Heart right ventricle (tissue), 16 donors: ENCODE results near the gene SPEF2. TPM values are rescaled to one million over a fixed set of nuclear protein-coding genes. Genes with fewer than 3 reads are reported as not detected.
"Not testable (repeated sequence)": the region's sequence is repeated elsewhere in the genome, so short reads cannot be mapped to it uniquely, and the experiment has no call there.

ENCODE experiments used
- ATAC-seq, 8 donors: fragments of 200-7000 bp; cut with Tn5 transposase; one replicate each; pipeline ENCODE4 v1.9.1; 2020; ENCODE audit warnings: mild to moderate bottlenecking in 8 of 8, moderate library complexity in 8 of 8, moderate number of reproducible peaks in 1 of 8
- DNase-seq, 2 donors: peaks; one replicate each; pipeline ENCODE4 v3.0.0-alpha.2; 2020
- H3K27ac ChIP-seq, 10 donors: fragments of 200-600 bp; sonication (generic) in 2 of 10; one replicate each; pipeline versions ENCODE4 v1.5.0 to v1.8.0; 2020 to 2022; ENCODE audit warnings: mild to moderate bottlenecking in 3 of 10
- H3K27me3 ChIP-seq, 7 donors: fragments of 200-600 bp; one replicate each; pipeline ENCODE4 v1.8.0; 2021 to 2022; ENCODE audit warnings: mild to moderate bottlenecking in 2 of 7
- H3K36me3 ChIP-seq, 9 donors: fragments of 200-600 bp; sonication (generic) in 1 of 9; one replicate each; pipeline versions ENCODE4 v1.5.0 to v1.8.0; 2020 to 2022; ENCODE audit warnings: mild to moderate bottlenecking in 2 of 9
- H3K4me1 ChIP-seq, 9 donors: fragments of 200-600 bp; sonication (generic) in 1 of 9; one replicate each; pipeline versions ENCODE4 v1.5.0 to v1.8.0; 2020 to 2022; ENCODE audit warnings: mild to moderate bottlenecking in 4 of 9
- H3K4me3 ChIP-seq, 10 donors: fragments of 200-600 bp; sonication (generic) in 2 of 10; one replicate each; pipeline versions ENCODE4 v1.5.0 to v1.8.0; 2020 to 2022; ENCODE audit warnings: mild to moderate bottlenecking in 7 of 10, moderate library complexity in 2 of 10
- H3K9me3 ChIP-seq, 11 donors: fragments of 200-600 bp in 10 of 11; sonication (generic) in 2 of 11; one replicate each; pipeline versions ENCODE4 v1.5.0 to v1.8.0; 2013 to 2022; ENCODE audit warnings: mild to moderate bottlenecking in 2 of 11, control low read depth in 1 of 11, moderate library complexity in 1 of 11
- WGBS, 2 donors: extraction: QIAGEN DNeasy Blood & Tissue Kit; methylation state at CpG; one replicate each; pipeline ENCODE4 v1.1.7; 2013; ENCODE audit warnings: inconsistent platforms in 1 of 2; 5-methylcytosine and 5-hydroxymethylcytosine counted together
- intact Hi-C, 10 donors: fragments of 100-400 bp; cut with DNase I; formaldehyde crosslinking; loops; one replicate each; pipeline versions ENCODE4 v1.11.1 to v1.14.2; 2022
- polyA plus RNA-seq, 2 donors: library from polyadenylated mRNA; stranded (reverse); fragments of 200-250 nt; gene quantifications; one replicate each; pipeline ENCODE4 v1.2.3, GENCODE V29; 2013
- total RNA-seq, 10 donors: library from RNA; stranded (reverse); fragmentation: NEBNext Ultra II Directional in 3 of 10; extraction: Animal tissue kit (Norgen Biotek cat#: 25700) in 3 of 10; gene quantifications; one replicate each; pipeline versions ENCODE4 v1.2.1 to v1.2.4, GENCODE V29; 2021 to 2023
- TF ChIP-seq, protein P1 (sequence below), 9 donors: fragments of 200-600 bp; sonication (generic) in 2 of 9; IDR thresholded peaks; one replicate each; pipeline versions ENCODE4 v1.5.0 to v1.8.0; 2021 to 2022; ENCODE audit warnings: antibody characterized with exemption in 9 of 9, mild to moderate bottlenecking in 5 of 9, moderate library complexity in 1 of 9
- donor health status: Arrhythmogenic right ventricular cardiomyopathy.
- donor health status: ischemic (EF 13 %, LVEDD 7.1; RV severe dilation, severe dysfunction).
- donor health status: healthy with polysubstance abuse.
- donor health status: DM: no; HTN: yes; CAD: no.
- donor health status: DM: no; HTN: no; CAD: no.
- donor health status: ischemic (EF 25% LVEDD 6.9; RV normal size, moderate dysfunction).
- donor health status: ischemic (EF 25% LVEDD 5.7; RV mildly dilated, moderate dysfunction).
- donor health status: healthy.
- donor health status: DM: yes; HTN: yes; CAD: no.
- donor health status: Ischemic cardiomyopathy.
- donor health status: ischemic (EF 35%, LVEDD 5.7; RV mildly dilated, moderate dysfunction).
- donor health status: nonischemic (EF 11% LVEDD 7.7; RV severe dilation, severe dysfunction).
- donor health status: DM: yes; HTN: yes; CAD: no.
- donor health status: PGD.
- donor health status: ischemic (EF 29% LVEDD 5.4; RV normal size, mild dysfunction).
- donor health status: nonischemic (EF 23%, LVEDD 6.1; RV moderate dilation, normal function).

Gene SPEF2
- total and polyA plus RNA-seq, 12 donors = 0.42 to 3.2 (median 1.7) TPM

DNA sequence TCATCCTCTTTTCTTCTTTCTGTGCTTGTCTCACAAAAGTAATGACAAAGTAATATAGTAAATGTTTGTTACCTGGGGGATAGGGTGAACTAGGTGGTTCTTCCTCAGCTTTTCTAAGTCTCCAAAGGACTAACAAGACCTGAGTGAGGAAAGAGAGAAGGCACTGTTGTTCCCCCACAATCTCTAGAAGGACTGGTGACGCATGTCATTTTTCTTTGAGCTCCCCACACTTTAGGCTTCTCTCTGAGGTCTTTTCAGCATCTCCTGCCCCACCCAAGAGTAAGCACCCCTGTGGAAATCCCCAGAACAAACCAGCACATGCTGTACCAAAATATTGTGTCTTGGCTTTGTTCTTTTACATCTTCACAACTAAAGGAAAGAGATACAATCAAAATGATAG is 236.6 kb downstream of the SPEF2 start:
- no peaks in the 10 kb centered on the region for H3K9me3 ChIP-seq
- intact Hi-C loops = no loop called here
- H3K27ac ChIP-seq = peak overlapping the region in 4 of 10 donors; percentile 8 to 78 (median 22)
- DNase-seq (no peak), ATAC-seq (peak in 2 of 8 donors; percentile 51 to 83)
- TF ChIP-seq, protein P1, sequence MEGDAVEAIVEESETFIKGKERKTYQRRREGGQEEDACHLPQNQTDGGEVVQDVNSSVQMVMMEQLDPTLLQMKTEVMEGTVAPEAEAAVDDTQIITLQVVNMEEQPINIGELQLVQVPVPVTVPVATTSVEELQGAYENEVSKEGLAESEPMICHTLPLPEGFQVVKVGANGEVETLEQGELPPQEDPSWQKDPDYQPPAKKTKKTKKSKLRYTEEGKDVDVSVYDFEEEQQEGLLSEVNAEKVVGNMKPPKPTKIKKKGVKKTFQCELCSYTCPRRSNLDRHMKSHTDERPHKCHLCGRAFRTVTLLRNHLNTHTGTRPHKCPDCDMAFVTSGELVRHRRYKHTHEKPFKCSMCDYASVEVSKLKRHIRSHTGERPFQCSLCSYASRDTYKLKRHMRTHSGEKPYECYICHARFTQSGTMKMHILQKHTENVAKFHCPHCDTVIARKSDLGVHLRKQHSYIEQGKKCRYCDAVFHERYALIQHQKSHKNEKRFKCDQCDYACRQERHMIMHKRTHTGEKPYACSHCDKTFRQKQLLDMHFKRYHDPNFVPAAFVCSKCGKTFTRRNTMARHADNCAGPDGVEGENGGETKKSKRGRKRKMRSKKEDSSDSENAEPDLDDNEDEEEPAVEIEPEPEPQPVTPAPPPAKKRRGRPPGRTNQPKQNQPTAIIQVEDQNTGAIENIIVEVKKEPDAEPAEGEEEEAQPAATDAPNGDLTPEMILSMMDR (IDR thresholded peaks at IDR 0.05) = no peak
- peaks cover 0 to 7% (median 0%) of the 10 kb centered on the region in 7 donors for H3K27me3 ChIP-seq
- peaks cover 0 to 61% (median 0%) of the 10 kb centered on the region in 9 donors for H3K4me1 ChIP-seq
- WGBS, 2 donors = 54 to 83% methylated on average over 1 of the region's 1 CpG
- H3K36me3 ChIP-seq = no peaks in the 10 kb centered on the region
- no peak overlapping the region for H3K4me3 ChIP-seq

DNA sequence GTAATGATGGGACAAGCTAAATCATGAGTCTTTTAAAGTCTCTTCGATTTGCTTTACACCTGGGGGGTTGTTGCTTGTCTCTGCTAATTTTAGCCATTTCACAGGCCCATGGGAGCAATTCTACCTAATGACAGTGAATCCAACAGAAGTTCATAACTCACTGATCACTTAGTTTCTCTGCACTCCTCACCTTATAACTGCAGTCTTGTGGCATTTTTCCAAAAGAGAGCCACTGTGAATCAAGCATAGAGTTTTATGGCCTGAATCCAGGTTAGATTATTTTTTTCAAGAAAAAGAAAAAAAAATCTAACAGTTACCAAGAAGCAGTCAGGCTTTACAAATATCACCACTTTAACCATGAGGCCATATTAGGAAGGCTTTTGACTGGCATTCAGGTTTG is 237.5 kb downstream of the SPEF2 start:
- intact Hi-C loops = no loop called here
- H3K4me1 ChIP-seq = peaks cover 0 to 61% (median 0%) of the 10 kb centered on the region in 9 donors

DNA sequence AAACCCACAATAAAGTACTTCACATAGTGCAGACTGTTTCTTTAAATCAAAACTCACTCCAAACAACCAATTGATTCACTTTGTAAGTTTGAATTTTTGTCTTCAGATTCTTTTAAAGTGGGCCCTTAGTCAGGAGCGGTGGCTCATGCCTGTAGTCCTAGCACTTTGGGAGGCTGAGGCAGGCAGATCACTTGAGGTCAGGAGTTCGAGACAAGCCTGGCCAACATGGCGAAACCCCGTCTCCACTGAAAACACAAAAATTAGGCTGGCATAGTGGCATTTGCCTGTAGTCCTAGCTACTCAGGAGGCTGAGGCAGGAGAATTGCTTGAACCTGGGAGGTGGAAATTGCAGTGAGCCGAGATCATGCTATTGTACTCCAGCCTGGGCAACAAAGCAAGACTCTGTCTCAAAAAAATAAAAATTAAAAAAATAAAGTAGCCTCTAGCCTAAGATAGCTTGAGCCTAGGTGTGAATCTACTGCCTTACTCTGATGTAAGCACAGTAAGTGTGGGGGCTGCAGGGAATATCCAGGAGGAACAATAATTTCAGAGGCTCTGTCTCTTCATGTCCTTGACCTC is 238.6 kb downstream of the SPEF2 start:
- Histone ChIP-seq H3K4me3 (peak overlapping the region in 1 of 10 donors; percentile 46), H3K4me1 (peaks cover 0 to 58% (median 0%) of the 10 kb centered on the region in 9 donors), H3K27ac (peak overlapping the region in 1 of 10 donors; percentile 78)
- DNase-seq, H3K36me3 ChIP-seq, H3K27me3 ChIP-seq, intact Hi-C loops, H3K9me3 ChIP-seq, ATAC-seq: not testable (repeated sequence)
- 93 to 96% methylated on average over 5 of the region's 5 CpGs for WGBS, 2 donors

More for the DNA sequence above, 237.5 kb downstream of the SPEF2 start:
- Histone ChIP-seq H3K9me3 (no peaks in the 10 kb centered on the region), H3K36me3 (no peaks in the 10 kb centered on the region), H3K4me3 (no peak overlapping the region), H3K27ac (peak overlapping the region in 1 of 10 donors; percentile 78), H3K27me3 (peaks cover 0 to 7% (median 0%) of the 10 kb centered on the region in 7 donors)
- DNase-seq (no peak), ATAC-seq (no peak)
- 45 to 63% methylated on average over 1 of the region's 1 CpG for WGBS, 2 donors
- TF ChIP-seq, protein P1 (IDR thresholded peaks at IDR 0.05) = no peak

DNA sequence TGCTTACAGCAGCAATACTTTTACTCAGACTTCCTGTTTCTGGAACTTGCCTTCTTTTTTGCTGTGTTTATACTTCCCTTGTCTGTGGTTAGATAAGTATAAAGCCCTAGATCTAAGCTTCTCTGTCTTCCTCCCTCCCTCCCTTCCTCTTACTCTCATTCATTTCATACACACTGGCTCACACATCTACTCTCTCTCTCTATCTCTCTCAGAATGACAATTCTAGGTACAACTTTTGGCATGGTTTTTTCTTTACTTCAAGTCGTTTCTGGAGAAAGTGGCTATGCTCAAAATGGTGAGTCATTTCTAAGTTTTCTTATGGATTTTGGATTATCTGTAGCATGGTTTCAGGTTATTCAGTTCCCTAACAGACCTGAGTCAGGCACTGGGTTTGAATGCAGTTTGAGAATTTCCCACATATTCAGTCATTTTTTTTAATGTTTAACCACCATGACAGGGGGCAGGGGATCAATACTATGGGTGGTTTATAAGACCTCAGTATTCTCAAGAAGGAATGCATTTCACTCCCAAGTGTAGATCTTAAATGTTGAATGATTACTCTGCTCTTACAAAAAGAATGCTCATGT is 239.2 kb downstream of the SPEF2 start, which contains the start of gene IL7R:
TSS of gene IL7R (plus strand) at position 127 of the 587 bp plus-strand sequence. CDS start at position 214, 87 bp downstream.
- intact Hi-C loops = no loop called here
- Histone ChIP-seq H3K27ac (peak within 1 kb of the TSS in 1 of 10 donors; percentile 78), H3K4me3 (peak within 1 kb of the TSS in 1 of 10 donors; percentile 46), H3K4me1 (peaks cover 0 to 52% (median 0%) of the 10 kb centered on the region in 9 donors), H3K27me3 (peaks cover 0 to 7% (median 0%) of the 10 kb centered on the region in 7 donors), H3K9me3 (no peaks in the 10 kb centered on the region), H3K36me3 (peaks cover 0 to 10% (median 0%) of the 10 kb centered on the region in 9 donors)
- ATAC-seq = no peak
- DNase-seq = no peak
- 39 to 41% methylated on average over 1 of the region's 1 CpG for WGBS, 2 donors
- TF ChIP-seq, protein P1 (IDR thresholded peaks at IDR 0.05) = no peak
